Testis (tissue), 3 donors: ENCODE results near the gene ARRDC5. TPM values are rescaled to one million over a fixed set of nuclear protein-coding genes. Genes with fewer than 3 reads are reported as not detected.

ENCODE experiments used
- DNase-seq: peaks from one replicate; pipeline ENCODE4 v3.0.0-alpha.2; 2019
- H3K27ac ChIP-seq, 2 donors: fragments of 200-600 bp; sonication (generic); one replicate each; pipeline ENCODE4 v1.5.1; 2019
- H3K27me3 ChIP-seq: fragments of 200-600 bp; sonication (generic); one replicate; pipeline ENCODE4 v1.5.1; 2019
- H3K36me3 ChIP-seq: fragments of 200-600 bp; sonication (generic); one replicate; pipeline ENCODE4 v1.5.1; 2017; ENCODE audit warnings: low read depth; ENCODE audit errors: missing control alignments
- H3K4me1 ChIP-seq: fragments of 200-600 bp; sonication (generic); one replicate; pipeline ENCODE4 v1.5.1; 2019
- H3K4me3 ChIP-seq, 2 donors: fragments of 200-600 bp; sonication (generic); one replicate each; pipeline ENCODE4 v1.5.1; 2017 to 2019
- H3K9me3 ChIP-seq: fragments of 200-600 bp; sonication (generic); one replicate; pipeline ENCODE4 v1.5.1; 2017
- POLR2A ChIP-seq: fragments of 450-650 bp; IDR thresholded peaks from one replicate; pipeline ENCODE4 v1.6.1; 2017; ENCODE audit warnings: antibody characterized with exemption, mild to moderate bottlenecking, moderate library complexity
- WGBS, 2 donors: methylation state at CpG; one replicate each; pipeline ENCODE4 v1.1.5; 2018; 5-methylcytosine and 5-hydroxymethylcytosine counted together
- intact Hi-C: fragments of 100-400 bp; cut with DNase I; formaldehyde crosslinking; loops from one replicate; pipeline ENCODE4 v1.15.1; 2023; ENCODE audit warnings: low total_unique reads
- polyA plus RNA-seq: library from polyadenylated mRNA; stranded (reverse); fragments of 350-450 nt; fragmentation: Illumina TruSeq; extraction: RNeasy Lipid Tissue Mini Kit (QIAGEN cat#74804); gene quantifications from one replicate; pipeline ENCODE4 v1.2.3, GENCODE V29; 2014; ENCODE audit warnings: low read depth, low replicate concordance; ENCODE audit not compliant: insufficient read depth
- total RNA-seq, 2 donors: library from RNA; depleted of rRNA; stranded (reverse); fragments of >200 nt; gene quantifications; one replicate each; pipeline ENCODE4 v1.2.3, GENCODE V29; 2016
- TF ChIP-seq, protein P1 (sequence below), 3 experiments: fragments of 450-650 bp in 2 of 3; fragments of 200-600 bp in 1 of 3; sonication (generic) in 1 of 3; IDR thresholded peaks; one replicate each; pipeline ENCODE4 v1.5.1; 2016 to 2019; ENCODE audit warnings: antibody characterized with exemption in 3 of 3, mild to moderate bottlenecking in 2 of 3, moderate library complexity in 1 of 3

ARRDC5 gene
- total and polyA plus RNA-seq, 3 donors from 2014 or later: 8.7 to 26.2 (median 17.4) TPM

DNA sequence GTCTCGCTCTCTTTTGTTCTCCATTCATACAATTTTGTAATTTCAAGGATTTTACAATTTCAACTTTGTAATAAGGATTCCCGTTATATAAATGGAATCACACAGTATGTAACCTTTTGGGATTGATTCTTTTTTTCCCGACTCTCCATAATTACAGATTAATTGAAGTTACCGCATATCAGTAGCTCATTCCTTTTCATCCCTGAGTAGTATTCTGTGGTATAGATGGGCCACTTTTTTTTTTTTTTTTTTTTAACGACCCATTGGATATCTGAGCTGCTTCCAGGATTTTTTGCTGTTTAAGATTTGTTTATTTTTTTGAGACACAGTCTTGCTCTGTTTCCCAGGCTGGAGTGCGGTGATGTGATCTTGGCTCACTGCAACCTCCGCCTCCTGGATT lies 34.4 kb upstream of the ARRDC5 start:
- Histone ChIP-seq H3K27me3 (no peaks in the 10 kb centered on the region), H3K36me3 (no peaks in the 10 kb centered on the region), H3K4me3 (no peak overlapping the region), H3K27ac (no peak overlapping the region), H3K9me3 (no peaks in the 10 kb centered on the region), H3K4me1 (peaks cover 3% of the 10 kb centered on the region)
- TF ChIP-seq, protein P1, sequence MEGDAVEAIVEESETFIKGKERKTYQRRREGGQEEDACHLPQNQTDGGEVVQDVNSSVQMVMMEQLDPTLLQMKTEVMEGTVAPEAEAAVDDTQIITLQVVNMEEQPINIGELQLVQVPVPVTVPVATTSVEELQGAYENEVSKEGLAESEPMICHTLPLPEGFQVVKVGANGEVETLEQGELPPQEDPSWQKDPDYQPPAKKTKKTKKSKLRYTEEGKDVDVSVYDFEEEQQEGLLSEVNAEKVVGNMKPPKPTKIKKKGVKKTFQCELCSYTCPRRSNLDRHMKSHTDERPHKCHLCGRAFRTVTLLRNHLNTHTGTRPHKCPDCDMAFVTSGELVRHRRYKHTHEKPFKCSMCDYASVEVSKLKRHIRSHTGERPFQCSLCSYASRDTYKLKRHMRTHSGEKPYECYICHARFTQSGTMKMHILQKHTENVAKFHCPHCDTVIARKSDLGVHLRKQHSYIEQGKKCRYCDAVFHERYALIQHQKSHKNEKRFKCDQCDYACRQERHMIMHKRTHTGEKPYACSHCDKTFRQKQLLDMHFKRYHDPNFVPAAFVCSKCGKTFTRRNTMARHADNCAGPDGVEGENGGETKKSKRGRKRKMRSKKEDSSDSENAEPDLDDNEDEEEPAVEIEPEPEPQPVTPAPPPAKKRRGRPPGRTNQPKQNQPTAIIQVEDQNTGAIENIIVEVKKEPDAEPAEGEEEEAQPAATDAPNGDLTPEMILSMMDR (IDR thresholded peaks at IDR 0.05): no peak
- TF ChIP-seq POLR2A: no peak
- 86 to 88% methylated on average over 7 of the region's 7 CpGs for WGBS, 2 donors
- DNase-seq: no peak
- intact Hi-C loops: no loop called here

DNA sequence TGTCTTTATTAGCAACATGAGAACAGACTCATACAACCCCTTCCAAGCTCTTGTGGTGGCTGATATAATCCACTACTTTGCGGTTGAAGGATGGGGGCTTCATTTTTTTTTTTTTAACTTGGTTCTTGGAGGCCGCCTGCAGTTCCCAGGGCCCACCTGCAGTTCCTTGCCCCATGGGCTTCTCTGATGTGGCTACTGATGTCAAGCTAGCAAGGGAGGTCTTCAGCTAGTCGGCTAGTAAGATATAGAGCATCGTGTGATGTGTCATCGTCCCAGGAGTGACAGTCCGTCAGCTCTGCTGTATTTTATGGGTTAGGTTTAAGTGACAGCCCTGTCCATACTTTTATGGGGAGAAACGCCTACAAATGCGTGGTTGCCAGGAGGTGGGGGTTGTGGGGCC lies 32.7 kb upstream of the ARRDC5 start:
- H3K27me3 ChIP-seq: no peaks in the 10 kb centered on the region
- H3K4me3 ChIP-seq: no peak overlapping the region
- intact Hi-C loops: no loop called here
- H3K36me3 ChIP-seq: no peaks in the 10 kb centered on the region
- DNase-seq: no peak
- H3K4me1 ChIP-seq: peaks cover 3% of the 10 kb centered on the region
- no peaks in the 10 kb centered on the region for H3K9me3 ChIP-seq
- TF ChIP-seq, protein P1 (IDR thresholded peaks at IDR 0.05): no peak
- no peak for TF ChIP-seq POLR2A
- 95% methylated on average over 8 of the region's 8 CpGs for WGBS, 2 donors
- H3K27ac ChIP-seq: no peak overlapping the region

DNA sequence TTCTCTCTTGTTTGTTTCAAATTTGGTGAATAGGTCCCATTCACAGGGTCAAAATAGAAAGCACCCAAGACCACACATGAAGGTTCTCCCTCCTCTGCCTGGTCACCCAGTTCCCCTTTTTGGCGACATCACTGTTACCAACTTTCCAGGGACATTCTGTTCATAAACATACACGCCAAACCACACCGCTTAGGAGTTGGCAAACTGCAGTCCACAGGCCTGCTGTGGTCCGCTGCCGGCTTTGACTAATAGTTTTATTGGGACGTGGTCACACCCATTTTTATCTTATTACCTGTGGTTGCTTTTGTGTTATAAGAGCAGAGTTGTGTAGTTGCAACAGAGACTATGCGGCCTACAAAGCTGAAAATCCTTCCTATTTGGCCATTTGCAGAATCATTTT lies 30.8 kb upstream of the ARRDC5 start:
- no peak for TF ChIP-seq POLR2A
- TF ChIP-seq, protein P1 (IDR thresholded peaks at IDR 0.05): no peak
- Histone ChIP-seq H3K36me3 (no peaks in the 10 kb centered on the region), H3K27ac (peak overlapping the region in 1 of 2 donors; percentile 67), H3K4me3 (no peak overlapping the region), H3K9me3 (no peaks in the 10 kb centered on the region), H3K4me1 (peaks cover 3% of the 10 kb centered on the region), H3K27me3 (no peaks in the 10 kb centered on the region)
- intact Hi-C loops: no loop called here
- DNase-seq: peak; percentile 66
- WGBS, 2 donors: 49 to 67% methylated on average over 7 of the region's 7 CpGs

DNA sequence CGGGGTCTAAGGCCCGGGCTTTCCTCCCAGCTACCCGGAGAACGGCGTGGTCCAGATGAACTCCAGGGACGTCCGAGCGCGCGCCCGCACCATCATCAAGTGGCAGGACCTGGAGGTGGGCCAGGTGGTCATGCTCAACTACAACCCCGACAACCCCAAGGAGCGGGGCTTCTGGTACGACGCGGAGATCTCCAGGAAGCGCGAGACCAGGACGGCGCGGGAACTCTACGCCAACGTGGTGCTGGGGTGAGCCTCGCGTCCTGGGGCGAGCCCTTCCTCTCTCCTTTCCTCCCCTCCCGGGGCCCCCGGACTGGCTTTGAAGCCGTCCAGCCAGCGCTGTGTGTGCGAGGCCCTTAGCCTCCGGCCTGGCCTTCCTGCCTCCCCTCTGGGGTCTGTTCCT lies 30.0 kb upstream of the ARRDC5 start:
- TF ChIP-seq POLR2A: no peak
- TF ChIP-seq, protein P1 (IDR thresholded peaks at IDR 0.05): no peak
- intact Hi-C loops: no loop called here
- Histone ChIP-seq H3K4me1 (peaks cover 3% of the 10 kb centered on the region), H3K9me3 (no peaks in the 10 kb centered on the region), H3K27ac (peak overlapping the region in 1 of 2 donors; percentile 67), H3K27me3 (no peaks in the 10 kb centered on the region), H3K4me3 (no peak overlapping the region), H3K36me3 (no peaks in the 10 kb centered on the region)
- 95% methylated on average over 29 to 32 of the region's 32 CpGs for WGBS, 2 donors
- no peak for DNase-seq

DNA sequence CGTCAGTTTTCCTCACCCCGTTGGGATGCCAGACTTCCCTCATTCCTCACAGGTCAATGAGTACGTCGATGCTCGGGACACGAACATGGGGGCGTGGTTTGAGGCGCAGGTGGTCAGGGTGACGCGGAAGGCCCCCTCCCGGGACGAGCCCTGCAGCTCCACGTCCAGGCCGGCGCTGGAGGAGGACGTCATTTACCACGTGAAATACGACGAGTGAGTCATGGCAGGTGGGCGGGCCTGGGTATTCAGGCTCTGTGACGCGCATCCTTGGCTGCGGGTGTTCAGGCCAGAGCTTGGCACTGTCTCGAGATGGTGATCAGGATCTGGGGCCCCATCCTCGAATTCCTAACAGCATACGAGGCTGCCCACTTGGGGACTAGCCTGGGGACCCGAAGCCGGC lies 28.0 kb upstream of the ARRDC5 start:
- no peaks in the 10 kb centered on the region for H3K36me3 ChIP-seq
- no peaks in the 10 kb centered on the region for H3K27me3 ChIP-seq
- 84 to 91% methylated on average over 24 to 28 of the region's 28 CpGs for WGBS, 2 donors
- no peak overlapping the region for H3K4me3 ChIP-seq
- peaks cover 8% of the 10 kb centered on the region for H3K4me1 ChIP-seq
- intact Hi-C loops: no loop called here
- no peak for DNase-seq
- no peaks in the 10 kb centered on the region for H3K9me3 ChIP-seq
- H3K27ac ChIP-seq: no peak overlapping the region
- no peak for TF ChIP-seq POLR2A
- TF ChIP-seq, protein P1 (IDR thresholded peaks at IDR 0.05): no peak
